K562 (cell line): ENCODE data around the gene PLA2G4C. TPM values are rescaled to one million over a fixed set of nuclear protein-coding genes. Genes with fewer than 3 reads are reported as not detected.

ENCODE experiments used
- ATAC-seq: fragments of 200-7000 bp; cut with Tn5 transposase; 3 replicates; pipeline ENCODE4 v1.9.1; 2020; ENCODE audit warnings: moderate library complexity
- BruUV-seq: library from RNA; stranded (reverse); fragments of 400-500 nt; replicated peaks from 2 replicates; lab custom pipeline; 2021; lab: Mats Ljungman, UMichigan
- CTCF ChIA-PET: fragments of 300-600 bp; formaldehyde crosslinking; extraction: SDS; loops from one replicate; lab custom pipeline; 2021; ENCODE audit warnings: low intra/inter-chr PET ratio; lab: Yijun Ruan, JAX
- POLR2A ChIA-PET: fragments of 300-600, 350-650 bp; sonication (Branson Sonifier 250); formaldehyde crosslinking; extraction: SDS; loops from one replicate; lab custom pipeline; 2021; ENCODE audit warnings: antibody characterized with exemption, inconsistent platforms; lab: Yijun Ruan, JAX
- DNase-seq, 4 experiments: peaks; one replicate each; pipeline versions ENCODE4 v3.0.0 to v3.0.0-alpha.2; 2011 to 2018; ENCODE audit warnings: low spot score in 3 of 4, mixed read lengths in 3 of 4; ENCODE audit errors: extremely low read depth in 1 of 4
- FAIRE-seq: peaks from 2 replicates; lab custom pipeline; 2011; peaks lifted over from hg19 to GRCh38; lab: Jason Lieb, UNC
- H2AFZ ChIP-seq: 2 replicates; pipeline ENCODE4 v1.6.0; 2011; ENCODE audit warnings: low read depth, low read length, control low read depth, inconsistent platforms
- H3K27ac ChIP-seq: fragments of 200-600 bp; 3 replicates; pipeline ENCODE4 v1.8.0; 2011; ENCODE audit warnings: low read depth, mild to moderate bottlenecking, control low read depth, inconsistent platforms, low read length, moderate library complexity, mixed read lengths; ENCODE audit errors: extremely low read depth
- H3K27me3 ChIP-seq, 2 experiments: fragments of 300-600 bp in 1 of 2; 2 replicates in 1 of 2; 3 replicates in 1 of 2; pipeline versions ENCODE4 v1.6.0 to v1.8.0; 2011; ENCODE audit warnings: inconsistent platforms in 2 of 2, low read length in 2 of 2, mild to moderate bottlenecking in 1 of 2, mixed read lengths in 1 of 2, moderate library complexity in 1 of 2; ENCODE audit not compliant: control insufficient read depth in 2 of 2, insufficient read depth in 2 of 2
- H3K36me3 ChIP-seq: fragments of 300-600 bp; 3 replicates; pipeline ENCODE4 v1.8.0; 2011; ENCODE audit warnings: mild to moderate bottlenecking, low read length, inconsistent platforms; ENCODE audit not compliant: control insufficient read depth, insufficient read depth
- H3K4me1 ChIP-seq, 2 experiments: fragments of 200-600 bp in 1 of 2; replicated peaks in 1 of 2; 2 replicates in 1 of 2; 3 replicates in 1 of 2; pipeline versions ENCODE4 v1.5.1 to v1.8.0; 2011; ENCODE audit warnings: inconsistent platforms in 2 of 2, low read length in 2 of 2, mild to moderate bottlenecking in 1 of 2, mixed read lengths in 1 of 2, moderate library complexity in 1 of 2; ENCODE audit not compliant: control insufficient read depth in 2 of 2, insufficient read depth in 2 of 2
- H3K4me2 ChIP-seq: 2 replicates; pipeline ENCODE4 v1.6.1; 2011; ENCODE audit warnings: low read length, control low read depth, inconsistent platforms, mixed read lengths; ENCODE audit not compliant: insufficient read depth
- H3K4me3 ChIP-seq: fragments of 200-600 bp; sonication (generic), shearing (Covaris generic); 2 replicates; pipeline ENCODE4 v1.5.1; 2016; ENCODE audit warnings: control low read depth, inconsistent platforms
- H3K79me2 ChIP-seq: fragments of 200-600 bp; 3 replicates; pipeline ENCODE4 v1.8.0; 2011; ENCODE audit warnings: low read length, inconsistent platforms; ENCODE audit not compliant: control insufficient read depth, insufficient read depth
- H3K9ac ChIP-seq, 2 experiments: 2 replicates each; pipeline versions ENCODE4 v1.6.0 to v1.6.1; 2011; ENCODE audit warnings: low read depth in 2 of 2, low read length in 2 of 2, control low read depth in 1 of 2, inconsistent platforms in 1 of 2, mild to moderate bottlenecking in 1 of 2, mixed read lengths in 1 of 2; ENCODE audit not compliant: insufficient read depth in 1 of 2
- H3K9me1 ChIP-seq: one replicate; pipeline ENCODE4 v1.6.0; 2011; ENCODE audit warnings: inconsistent platforms, mild to moderate bottlenecking, low read length, moderate library complexity; ENCODE audit not compliant: control insufficient read depth, insufficient read depth
- H3K9me3 ChIP-seq: replicated peaks from 2 replicates; pipeline ENCODE4 v1.5.1; 2011; ENCODE audit warnings: low read depth, low read length, inconsistent platforms; ENCODE audit not compliant: control insufficient read depth, insufficient read depth
- H4K20me1 ChIP-seq: replicated peaks from 2 replicates; pipeline ENCODE4 v1.6.1; 2011; ENCODE audit warnings: low read length, inconsistent platforms, mixed read lengths; ENCODE audit not compliant: control insufficient read depth, insufficient read depth
- ARHGAP35 ChIP-seq: fragments of 450-650 bp; IDR thresholded peaks from 2 replicates; pipeline ENCODE4 v1.6.1; 2018; ENCODE audit not compliant: partially characterized antibody
- BCLAF1 ChIP-seq, 2 experiments: fragments of 450-650 bp in 1 of 2; IDR thresholded peaks; 2 replicates each; pipeline ENCODE4 v1.6.1; 2011 to 2017; ENCODE audit warnings: low read depth in 2 of 2, antibody characterized with exemption in 1 of 2, borderline replicate concordance in 1 of 2, low read length in 1 of 2, mild to moderate bottlenecking in 1 of 2, mixed read lengths in 1 of 2; ENCODE audit not compliant: control insufficient read depth in 1 of 2
- CEBPB ChIP-seq: fragments of 450-650 bp; IDR thresholded peaks from 2 replicates; pipeline ENCODE4 v1.6.1; 2016; ENCODE audit warnings: missing genetic modification characterization, missing compliant biosample characterization
- HSF4 ChIP-seq: fragments of 250-450 bp; sonication (Bioruptor Pico); IDR thresholded peaks from 2 replicates; pipeline ENCODE4 v2.1.2; 2022; ENCODE audit warnings: mild to moderate bottlenecking, moderate library complexity, borderline replicate concordance
- MAFK ChIP-seq: IDR thresholded peaks from 2 replicates; pipeline ENCODE4 v1.6.1; 2011; ENCODE audit warnings: low read length, improper control_type of control experiment
- SFPQ ChIP-seq: fragments of 200-400 bp; formaldehyde crosslinking; IDR thresholded peaks from 2 replicates; pipeline ENCODE4 v1.6.1; 2017; ENCODE audit warnings: mild to moderate bottlenecking, low read depth, low read length, moderate library complexity
- SMC3 ChIP-seq: conservative IDR thresholded peaks from 2 replicates; pipeline ENCODE4 v1.6.1; 2011; ENCODE audit warnings: low read depth, low read length, improper control_type of control experiment; ENCODE audit not compliant: insufficient read depth
- SREBF2 ChIP-seq: sonication (generic); formaldehyde crosslinking; IDR thresholded peaks from 2 replicates; pipeline ENCODE4 v1.4.0; 2020; ENCODE audit warnings: mild to moderate bottlenecking, missing genetic modification reagents
- SRF ChIP-seq, 2 experiments: fragments of 250-450, 450-650 bp in 1 of 2; sonication (Bioruptor Pico) in 1 of 2; sonication (generic) in 1 of 2; formaldehyde crosslinking; IDR thresholded peaks; 2 replicates each; pipeline versions ENCODE4 v1.5.0 to v1.5.1; 2020 to 2022; ENCODE audit warnings: mild to moderate bottlenecking in 1 of 2, missing genetic modification reagents in 1 of 2
- ZBTB33 ChIP-seq: sonication (generic); formaldehyde crosslinking; IDR thresholded peaks from 2 replicates; pipeline ENCODE4 v1.8.1; 2023; ENCODE audit warnings: mild to moderate bottlenecking, missing genetic modification reagents
- ZNF143 ChIP-seq: sonication (generic); formaldehyde crosslinking; IDR thresholded peaks from 2 replicates; pipeline ENCODE4 v1.9.0; 2022; ENCODE audit warnings: mild to moderate bottlenecking, missing genetic modification reagents
- ZNF280A ChIP-seq: fragments of 450-650 bp; IDR thresholded peaks from 2 replicates; pipeline ENCODE4 v1.6.1; 2018; ENCODE audit warnings: mild to moderate bottlenecking, low read depth; ENCODE audit not compliant: partially characterized antibody
- WGBS: fragments of 100-300 bp; shearing (Covaris generic); methylation state at CpG from one replicate; pipeline ENCODE4 v1.1.6; 2016; ENCODE audit warnings: low coverage, mixed read lengths; ENCODE audit not compliant: insufficient coverage; ENCODE audit errors: missing lambda C conversion rate; 5-methylcytosine and 5-hydroxymethylcytosine counted together
- in situ Hi-C: fragments of 300-500 bp; cut with MboI; formaldehyde crosslinking; loops from 4 replicates; pipeline ENCODE4 v1.15.0; 2018; ENCODE audit warnings: inconsistent platforms, mixed read lengths
- intact Hi-C: fragments of 100-400 bp; cut with micrococcal nuclease; formaldehyde crosslinking; loops from 2 replicates; pipeline ENCODE4 v1.14.2; 2022
- polyA plus RNA-seq, 8 experiments: library from polyadenylated mRNA; depleted of rRNA in 4 of 8; stranded (reverse) in 5 of 8; unstranded in 3 of 8; fragments of >200 nt; fragmentation: Nextera tagmentation in 2 of 8; fragmentation: Illumina TruSeq in 1 of 8; extraction: Ambion mirVana in 2 of 8; extraction: Trizol in 1 of 8; gene quantifications; 2 replicates each; pipeline versions ENCODE4 v1.2.1 to v1.2.3, GENCODE V29; 2011 to 2014; ENCODE audit warnings: inconsistent platforms in 1 of 8, missing spikeins in 1 of 8
- total RNA-seq, 7 experiments: library from RNA; depleted of rRNA in 6 of 7; stranded (reverse); fragments of >200 nt in 6 of 7; fragmentation: Illumina TruSeq in 2 of 7; extraction: Trizol in 2 of 7; gene quantifications; 2 replicates each; pipeline versions ENCODE4 v1.2.1 to v1.2.3, GENCODE V29; 2011 to 2021; ENCODE audit warnings: low replicate concordance in 1 of 7

PLA2G4C gene
- total and polyA plus RNA-seq, 9 of the 15 experiments (the other 6 are each of a cell fraction or from before 2014, with no cell fraction given), result 0.27 to 0.35 (median 0.35) TPM; not detected in 6

GRCh38 chr19:48036765-48037164 lies 73.9 kb downstream of the PLA2G4C start:
- Histone ChIP-seq H3K9me1 (no peaks in the 10 kb centered on the region), H3K9me3 (peaks cover 2% of the 10 kb centered on the region), H3K4me3 (no peak overlapping the region), H2AFZ (no peak overlapping the region), H3K36me3 (no peaks in the 10 kb centered on the region), H3K79me2 (no peaks in the 10 kb centered on the region), H3K9ac (no peak overlapping the region), H4K20me1 (no peaks in the 10 kb centered on the region), H3K27me3 (peaks cover 6 to 26% of the 10 kb centered on the region in 2 experiments; a peak in 3 of 5 replicates), H3K4me2 (no peak overlapping the region), H3K27ac (no peak overlapping the region), H3K4me1 (no peaks in the 10 kb centered on the region)
- WGBS, result 0% methylated on average over 2 of the region's 2 CpGs
- BruUV-seq, result no TSS peak
- ATAC-seq (no peak), DNase-seq (no peak), FAIRE-seq (no peak)
- intact Hi-C loops (no loop called here), in situ Hi-C loops (no loop called here)
- POLR2A ChIA-PET, result no interaction called here
- CTCF ChIA-PET, result no interaction called here
- no peak for TF ChIP-seq SFPQ
- TF ChIP-seq ZBTB33 (CRISPR knock-in tag), result no peak
- TF ChIP-seq CEBPB (tag), result no peak
- TF ChIP-seq SMC3, result no peak
- TF ChIP-seq MAFK, result no peak
- TF ChIP-seq HSF4 (CRISPR knock-in tag), result no peak
- TF ChIP-seq ARHGAP35, result no peak
- TF ChIP-seq SRF (CRISPR knock-in tag; IDR thresholded peaks at IDR 0.05), result no peak
- no peak for TF ChIP-seq ZNF143 (CRISPR knock-in tag)
- no peak for TF ChIP-seq ZNF280A
- no peak for TF ChIP-seq BCLAF1 (IDR thresholded peaks at IDR 0.05; ENCODE audit: borderline replicate concordance in 1 of 2, control insufficient read depth in 1 of 2, low read depth in 2 of 2, low read length in 1 of 2)
- no peak for TF ChIP-seq SREBF2 (CRISPR knock-in tag)
